Tibial nerve (tissue), 4 donors: Measurements from ENCODE around the gene MRPS26. TPM values are rescaled to one million over a fixed set of nuclear protein-coding genes. Genes with fewer than 3 reads are reported as not detected.

ENCODE experiments used
- DNase-seq, 2 donors: peaks; one replicate each; pipeline ENCODE4 v3.0.0-alpha.2; 2019; ENCODE audit warnings: low spot score in 2 of 2
- H3K27ac ChIP-seq, 4 donors: fragments of 200-600 bp; sonication (generic) in 3 of 4; one replicate each; pipeline ENCODE4 v1.5.1; 2017 to 2019; ENCODE audit warnings: mild to moderate bottlenecking in 1 of 4
- H3K27me3 ChIP-seq, 2 donors: fragments of 200-600 bp; sonication (generic) in 1 of 2; one replicate each; pipeline versions ENCODE4 v1.5.1 to v1.6.0; 2017 to 2019
- H3K36me3 ChIP-seq, 3 donors: fragments of 200-600 bp; sonication (generic); one replicate each; pipeline ENCODE4 v1.5.1; 2018 to 2019
- H3K4me1 ChIP-seq, 4 donors: fragments of 200-600 bp; sonication (generic) in 3 of 4; one replicate each; pipeline ENCODE4 v1.5.1; 2017 to 2019
- H3K4me3 ChIP-seq, 4 donors: fragments of 200-600 bp; sonication (generic) in 3 of 4; one replicate each; pipeline ENCODE4 v1.5.1; 2017 to 2019; ENCODE audit warnings: mild to moderate bottlenecking in 1 of 4, moderate library complexity in 1 of 4
- H3K9me3 ChIP-seq, 4 donors: fragments of 200-600 bp; sonication (generic) in 3 of 4; one replicate each; pipeline ENCODE4 v1.5.1; 2017 to 2019
- CTCF ChIP-seq, 5 experiments: fragments of 200-600 bp in 3 of 5; fragments of 450-650 bp in 2 of 5; sonication (generic) in 3 of 5; IDR thresholded peaks; one replicate each; pipeline ENCODE4 v1.5.1; 2016 to 2019; ENCODE audit warnings: antibody characterized with exemption in 5 of 5, mild to moderate bottlenecking in 3 of 5, moderate library complexity in 2 of 5
- EP300 ChIP-seq, 2 donors: sonication (generic); formaldehyde crosslinking; IDR thresholded peaks; one replicate each; pipeline ENCODE4 v1.6.1; 2017; ENCODE audit warnings: antibody characterized with exemption in 2 of 2, mild to moderate bottlenecking in 1 of 2
- POLR2A ChIP-seq, 2 donors: fragments of 450-650 bp; IDR thresholded peaks; one replicate each; pipeline ENCODE4 v1.6.1; 2017; ENCODE audit warnings: antibody characterized with exemption in 2 of 2, mild to moderate bottlenecking in 2 of 2, moderate library complexity in 2 of 2
- WGBS, 2 donors: methylation state at CpG; one replicate each; pipeline ENCODE4 v1.1.5; 2018; 5-methylcytosine and 5-hydroxymethylcytosine counted together
- total RNA-seq, 4 donors: library from RNA; depleted of rRNA; stranded (reverse); fragments of >200 nt; gene quantifications; one replicate each; pipeline ENCODE4 v1.1.0, GENCODE V29; 2016

The MRPS26 gene
- total RNA-seq, 4 donors from 2014 or later: 43.2 to 87.9 (median 59.5) TPM

- DNase-seq: no peak
- Histone ChIP-seq H3K4me1 (peaks cover 0 to 28% (median 2%) of the 10 kb centered on the region in 4 donors), H3K4me3 (peak overlapping the region in 1 of 4 donors; percentile 34), H3K36me3 (no peaks in the 10 kb centered on the region), H3K27ac (no peak overlapping the region), H3K27me3 (peaks cover 0 to 80% of the 10 kb centered on the region in 2 donors), H3K9me3 (no peaks in the 10 kb centered on the region)
- TF ChIP-seq CTCF (IDR thresholded peaks at IDR 0.05): no peak
- no peak for TF ChIP-seq POLR2A (IDR thresholded peaks at IDR 0.05)
- TF ChIP-seq EP300 (IDR thresholded peaks at IDR 0.05): no peak
- 4 to 18% methylated on average over 13 to 60 of the region's 71 CpGs for WGBS, 2 donors
Measured at GRCh38 chr20:3082306-3082951, 36.6 kb downstream of the MRPS26 start.

- TF ChIP-seq POLR2A (IDR thresholded peaks at IDR 0.05) (no peak), CTCF (IDR thresholded peaks at IDR 0.05) (no peak), EP300 (IDR thresholded peaks at IDR 0.05) (no peak)
- DNase-seq: no peak
- 11 to 31% methylated on average over 27 to 48 of the region's 76 CpGs for WGBS, 2 donors
- Histone ChIP-seq H3K4me1 (peaks cover 0 to 28% (median 2%) of the 10 kb centered on the region in 4 donors), H3K27me3 (peaks cover 0 to 72% of the 10 kb centered on the region in 2 donors), H3K27ac (no peak overlapping the region), H3K9me3 (no peaks in the 10 kb centered on the region), H3K36me3 (no peaks in the 10 kb centered on the region), H3K4me3 (peak overlapping the region in 1 of 4 donors; percentile 34)
Measured at GRCh38 chr20:3082955-3083952, 37.4 kb downstream of the MRPS26 start.

- Histone ChIP-seq H3K36me3 (no peaks in the 10 kb centered on the region), H3K27ac (no peak within 1 kb of the TSS), H3K9me3 (no peaks in the 10 kb centered on the region), H3K4me3 (no peak within 1 kb of the TSS), H3K27me3 (peaks cover 0 to 60% of the 10 kb centered on the region in 2 donors), H3K4me1 (peaks cover 0 to 28% (median 2%) of the 10 kb centered on the region in 4 donors)
- no peak for DNase-seq
- TF ChIP-seq EP300 (IDR thresholded peaks at IDR 0.05) (no peak), CTCF (IDR thresholded peaks at IDR 0.05) (no peak), POLR2A (IDR thresholded peaks at IDR 0.05) (no peak)
- WGBS, 2 donors: 69 to 86% methylated on average over 15 to 28 of the region's 28 CpGs
Measured at GRCh38 chr20:3084283-3084985, 38.6 kb downstream of the MRPS26 start, which contains the start of gene AVP. Gene AVP (minus strand): TSS chr20:3084724. CDS start chr20:3084674, 50 bp downstream.

- WGBS, 2 donors: 79 to 90% methylated on average over 7 of the region's 7 CpGs
- peaks cover 0 to 28% (median 2%) of the 10 kb centered on the region in 4 donors for H3K4me1 ChIP-seq
- H3K9me3 ChIP-seq: no peaks in the 10 kb centered on the region
- no peaks in the 10 kb centered on the region for H3K36me3 ChIP-seq
- no peak for DNase-seq
- peaks cover 0 to 57% of the 10 kb centered on the region in 2 donors for H3K27me3 ChIP-seq
- H3K4me3 ChIP-seq: no peak overlapping the region
- no peak overlapping the region for H3K27ac ChIP-seq
- TF ChIP-seq POLR2A (IDR thresholded peaks at IDR 0.05) (no peak), EP300 (IDR thresholded peaks at IDR 0.05) (no peak), CTCF (IDR thresholded peaks at IDR 0.05) (no peak)
Measured at GRCh38 chr20:3084986-3085360, 39.1 kb downstream of the MRPS26 start.
